ENCODE data around the gene SCYGR5.
"Not testable (repeated sequence)": the region's sequence is repeated elsewhere in the genome, so short reads cannot be mapped to it uniquely, and the experiment has no call there.

Gene SCYGR5, protein sequence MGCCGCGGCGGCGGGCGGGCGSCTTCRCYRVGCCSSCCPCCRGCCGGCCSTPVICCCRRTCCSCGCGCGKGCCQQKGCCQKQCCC

DNA sequence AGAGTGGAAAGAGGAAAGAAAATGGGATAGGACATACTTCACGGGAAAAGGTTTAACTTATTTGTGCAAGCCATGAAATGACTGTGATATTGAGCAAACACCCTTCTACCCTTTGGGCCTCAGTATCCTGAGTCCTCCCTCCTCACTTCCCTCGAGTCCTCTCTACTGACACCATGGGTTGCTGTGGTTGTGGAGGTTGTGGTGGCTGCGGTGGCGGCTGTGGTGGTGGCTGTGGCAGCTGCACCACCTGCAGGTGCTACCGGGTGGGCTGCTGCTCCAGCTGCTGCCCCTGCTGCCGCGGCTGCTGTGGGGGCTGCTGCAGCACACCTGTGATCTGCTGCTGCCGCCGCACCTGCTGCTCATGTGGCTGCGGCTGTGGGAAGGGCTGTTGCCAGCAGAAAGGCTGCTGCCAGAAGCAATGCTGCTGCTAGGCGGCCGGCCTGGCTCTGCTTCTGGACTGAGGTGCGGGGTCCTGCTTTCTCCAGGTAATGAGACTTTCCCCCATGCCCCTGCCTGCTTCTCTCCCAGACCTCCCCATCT is at the start of gene SCYGR5:
Gene SCYGR5, plus strand, starts transcription at position 174 of the 540 bp plus-strand sequence. Its CDS starts 0 bp downstream, at position 174.
- DNase-seq, result not testable (repeated sequence)

DNA sequence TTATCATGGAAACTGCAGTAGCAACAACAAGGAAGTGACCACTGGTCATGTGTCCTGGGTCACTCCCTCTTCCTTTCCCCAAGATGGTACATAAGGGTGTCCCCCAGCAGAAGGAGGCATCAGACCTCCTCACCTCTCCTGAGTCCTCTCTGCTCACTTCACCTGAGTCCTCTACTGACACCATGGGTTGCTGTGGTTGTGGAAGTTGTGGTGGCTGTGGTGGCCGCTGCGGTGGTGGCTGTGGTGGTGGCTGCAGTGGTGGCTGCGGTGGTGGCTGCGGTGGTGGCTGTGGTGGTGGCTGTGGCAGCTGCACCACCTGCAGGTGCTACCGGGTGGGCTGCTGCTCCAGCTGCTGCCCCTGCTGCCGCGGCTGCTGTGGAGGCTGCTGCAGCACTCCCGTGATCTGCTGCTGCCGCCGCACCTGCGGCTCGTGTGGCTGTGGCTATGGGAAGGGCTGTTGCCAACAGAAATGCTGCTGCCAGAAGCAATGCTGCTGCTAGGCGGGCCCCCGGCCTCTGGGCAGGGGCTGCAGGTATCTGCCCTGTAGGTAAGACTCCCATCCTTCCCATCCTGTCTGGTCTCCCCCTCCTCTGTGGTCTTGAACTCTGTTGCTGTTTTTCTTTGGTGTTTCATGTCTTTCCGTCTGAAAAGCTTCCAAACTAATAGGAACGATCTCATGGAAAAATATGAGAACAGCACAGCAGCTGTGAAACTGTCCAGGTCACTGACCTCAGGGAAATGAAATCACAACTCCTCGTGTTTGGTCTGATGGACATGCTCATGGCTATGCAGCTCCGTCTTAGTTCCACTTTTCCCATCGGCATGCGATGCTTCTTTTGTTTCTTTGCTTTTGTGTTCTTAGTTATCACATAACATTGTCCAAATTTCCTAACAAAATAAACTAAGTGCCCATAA is 49.0 kb upstream of the SCYGR5 start, which contains the start of gene SCYGR4:
Gene SCYGR4, plus strand, starts transcription at position 183 of the 915 bp plus-strand sequence. Its CDS starts 0 bp downstream, at position 183.
- no peak for DNase-seq

DNA sequence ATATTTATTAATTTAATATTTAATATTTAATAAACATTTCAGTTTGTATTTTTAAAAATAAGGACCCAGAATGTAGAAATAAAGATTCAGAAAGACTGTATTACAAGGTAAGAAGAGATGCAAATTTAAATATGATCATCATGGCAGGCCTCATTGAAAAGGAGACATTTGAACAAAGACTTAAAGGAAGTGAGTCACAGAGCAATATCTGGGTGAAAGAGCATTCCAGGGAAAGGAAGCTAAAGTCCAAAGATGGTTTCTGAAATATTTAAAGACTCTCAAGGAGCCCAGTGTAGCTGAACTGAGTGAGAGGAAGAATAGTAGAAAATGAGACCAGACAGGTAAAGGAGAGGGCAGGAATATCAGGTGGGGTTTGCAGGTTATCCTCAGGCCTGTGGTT is 43.4 kb upstream of the SCYGR5 start:
- DNase-seq, result peak; percentile 66

DNA sequence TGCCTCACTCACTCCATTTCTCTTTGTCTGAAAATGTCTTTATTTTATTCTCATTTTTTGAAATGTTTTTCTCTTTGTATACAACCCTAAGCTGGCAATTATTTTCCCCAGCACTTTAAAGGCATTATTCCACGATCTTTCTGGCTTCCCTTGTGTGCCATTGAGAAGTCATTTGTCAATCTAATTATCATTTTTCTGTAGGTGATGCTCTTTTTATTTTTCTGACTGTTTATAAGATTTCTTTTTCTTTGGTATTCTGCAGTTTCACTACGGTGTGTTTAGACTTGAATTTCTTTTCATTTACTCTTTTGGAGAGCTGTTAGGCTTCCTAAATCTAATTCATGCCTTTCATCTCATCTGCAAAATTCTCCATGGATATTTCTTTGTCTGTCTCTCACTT is 41.2 kb upstream of the SCYGR5 start:
- no peak for DNase-seq

DNA sequence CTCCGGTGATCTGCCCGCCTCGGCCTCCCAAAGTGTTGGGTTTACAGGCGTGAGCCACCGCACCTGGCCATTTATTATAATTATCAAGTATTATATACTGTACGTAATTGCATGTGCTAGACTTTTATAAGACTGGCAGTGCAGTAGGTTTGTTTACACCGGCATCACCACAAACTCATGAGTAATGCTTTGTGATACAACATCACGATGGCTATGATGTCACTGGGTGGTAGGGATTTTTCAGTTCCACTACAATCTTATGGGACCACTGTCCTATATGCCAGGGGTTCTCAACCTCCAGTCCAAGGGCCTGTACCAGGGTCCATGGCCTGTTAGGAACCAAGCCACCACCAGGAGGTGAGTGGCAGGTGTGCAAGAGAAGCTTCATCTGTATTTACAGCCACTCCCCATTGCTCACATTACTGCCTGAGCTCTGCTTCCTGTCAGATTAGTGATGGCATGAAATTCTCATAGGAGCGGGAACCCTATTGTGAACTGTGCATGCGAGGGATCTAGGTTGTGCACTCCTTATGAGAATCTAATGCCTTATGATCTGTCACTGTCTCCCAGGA is 39.9 kb upstream of the SCYGR5 start:
- DNase-seq, result peak; percentile 15

DNA sequence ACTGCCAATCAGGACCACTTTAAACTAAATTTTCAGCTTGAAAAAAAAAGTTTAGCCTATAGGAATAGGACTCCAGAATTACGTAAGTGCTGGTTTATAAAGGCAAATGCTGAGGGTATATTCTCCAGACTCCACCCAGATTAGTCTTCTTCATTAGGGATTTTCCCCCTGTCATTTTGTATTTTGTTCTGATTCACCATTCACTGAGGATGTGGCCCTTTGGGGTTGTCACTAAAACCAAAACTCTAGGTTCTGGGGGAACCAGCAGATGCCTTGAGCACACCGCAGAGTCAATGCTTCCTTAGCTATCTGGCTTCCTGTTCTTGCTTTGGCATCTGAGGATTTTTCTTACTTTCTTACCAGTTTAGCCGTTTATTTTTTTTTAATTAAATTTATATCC is 38.8 kb upstream of the SCYGR5 start:
- no peak for DNase-seq

DNA sequence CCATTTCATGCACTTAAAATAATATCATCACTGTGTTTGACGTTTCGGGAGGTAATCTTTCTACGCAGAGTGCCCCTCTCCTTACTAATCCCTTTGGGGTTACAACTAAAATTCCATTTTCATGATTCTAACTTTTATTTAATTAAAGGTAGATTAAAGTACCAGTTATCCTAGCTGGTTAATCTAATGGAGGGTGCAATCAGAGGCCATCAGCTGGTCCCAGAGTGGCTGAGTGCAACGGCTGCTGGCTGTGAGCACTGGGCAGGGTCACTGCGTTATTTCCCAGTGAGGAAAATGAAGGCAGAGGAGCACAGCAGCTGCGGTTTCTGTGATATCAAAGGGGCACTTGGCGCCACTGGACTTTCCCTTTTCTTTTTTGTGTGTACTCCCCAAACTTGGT is 37.2 kb upstream of the SCYGR5 start:
- no peak for DNase-seq

DNA sequence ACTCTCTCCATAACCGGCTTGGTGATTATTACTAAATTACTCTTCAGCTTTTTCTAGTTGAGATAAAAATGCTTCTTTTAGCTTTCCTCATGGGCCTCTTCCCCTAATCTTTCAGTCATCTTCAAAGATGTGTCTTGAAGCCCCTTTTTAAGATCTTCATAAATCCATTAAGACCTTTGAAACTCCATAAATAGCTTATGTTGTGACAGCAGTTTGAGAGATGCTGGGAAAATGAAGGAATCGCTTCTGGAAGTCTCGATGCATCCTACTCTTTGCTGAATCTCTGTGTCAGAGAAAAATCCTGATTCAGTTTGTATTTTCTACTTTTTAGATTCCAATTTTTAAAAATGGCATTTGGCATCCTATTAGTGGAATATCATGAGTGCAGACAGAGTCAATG is 36.3 kb upstream of the SCYGR5 start:
- DNase-seq, result no peak

DNA sequence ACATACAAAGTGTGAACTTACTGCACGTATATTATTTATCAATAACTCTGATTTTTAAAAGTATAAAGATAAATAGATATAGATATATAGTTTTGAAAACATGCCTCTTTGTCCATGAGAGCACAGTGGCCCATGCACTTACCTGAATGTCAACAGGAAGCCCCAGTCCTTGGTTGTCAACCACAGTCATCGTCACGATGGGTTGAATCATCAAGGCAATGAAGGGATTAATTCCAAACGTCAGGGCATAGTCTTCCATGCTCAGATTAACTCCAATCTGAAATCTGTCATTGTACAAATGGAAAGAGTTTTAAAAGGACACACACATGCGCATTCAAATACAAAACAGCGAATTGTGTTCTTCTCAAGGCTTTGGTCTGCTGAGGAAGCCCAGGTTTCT is 33.8 kb upstream of the SCYGR5 start:
- no peak for DNase-seq

DNA sequence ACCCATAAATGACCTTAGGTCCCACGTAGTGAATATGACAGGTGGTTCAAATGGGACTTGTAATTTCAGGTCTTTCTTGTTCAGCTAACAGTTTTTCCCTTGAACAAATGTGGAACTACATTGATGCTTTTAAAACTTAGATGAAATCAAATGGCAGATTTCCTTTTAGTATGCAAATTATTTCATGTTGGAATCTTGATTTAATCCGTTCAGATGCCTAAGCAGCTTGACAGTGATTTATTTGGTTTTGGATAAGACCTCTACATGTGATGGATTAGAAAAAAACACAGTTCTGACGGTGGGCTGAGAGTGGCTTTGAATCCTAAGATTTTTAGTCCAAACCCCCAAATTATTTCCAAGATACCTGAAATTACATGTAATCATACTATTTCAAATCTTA is 32.4 kb upstream of the SCYGR5 start:
- no peak for DNase-seq

DNA sequence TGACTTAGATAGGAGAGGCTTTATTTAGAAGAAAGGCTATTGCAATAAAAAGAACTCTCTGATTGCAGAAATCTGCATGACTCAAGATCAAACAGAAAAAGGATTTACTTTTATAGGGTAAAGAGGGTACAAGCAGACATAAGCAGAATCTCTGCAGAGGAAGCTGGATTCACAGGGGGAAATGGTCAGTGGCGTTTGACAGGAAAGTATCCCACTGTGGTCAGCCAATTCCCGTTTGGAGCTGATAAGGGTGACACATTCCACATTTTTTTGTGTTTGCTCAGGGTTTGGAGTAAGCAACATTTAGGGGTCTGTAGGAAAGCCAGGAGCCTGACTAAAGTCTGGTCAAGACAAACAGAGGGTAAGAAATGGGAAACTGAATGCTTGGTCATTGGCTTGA is 23.9 kb upstream of the SCYGR5 start:
- no peak for DNase-seq

DNA sequence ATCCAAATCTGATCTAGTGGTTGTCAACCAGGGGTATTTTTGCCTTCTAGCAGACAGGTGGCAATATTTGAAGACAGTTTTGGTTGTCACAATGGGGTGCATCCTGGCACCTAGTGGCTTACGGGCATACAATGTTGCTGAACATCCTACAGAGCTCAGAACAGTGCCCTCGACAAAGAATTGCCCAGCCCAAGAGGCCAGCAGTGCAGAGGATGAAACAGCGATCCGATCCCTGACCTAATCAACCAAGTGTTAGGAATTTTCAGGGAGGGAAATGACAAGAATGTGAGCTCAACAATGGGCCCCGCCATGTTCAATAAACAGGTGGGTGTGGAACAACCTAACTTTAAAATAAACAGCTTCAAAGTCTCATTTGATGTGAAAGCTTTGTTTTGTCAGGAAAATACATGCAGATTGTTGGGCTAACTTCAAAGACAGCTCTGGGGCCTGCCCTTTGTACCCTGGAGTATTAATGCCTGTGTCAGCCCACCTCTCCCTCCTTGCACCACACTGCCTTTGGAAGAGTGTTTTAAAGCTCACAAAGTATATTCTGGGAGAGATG is 22.5 kb upstream of the SCYGR5 start:
- DNase-seq, result no peak

DNA sequence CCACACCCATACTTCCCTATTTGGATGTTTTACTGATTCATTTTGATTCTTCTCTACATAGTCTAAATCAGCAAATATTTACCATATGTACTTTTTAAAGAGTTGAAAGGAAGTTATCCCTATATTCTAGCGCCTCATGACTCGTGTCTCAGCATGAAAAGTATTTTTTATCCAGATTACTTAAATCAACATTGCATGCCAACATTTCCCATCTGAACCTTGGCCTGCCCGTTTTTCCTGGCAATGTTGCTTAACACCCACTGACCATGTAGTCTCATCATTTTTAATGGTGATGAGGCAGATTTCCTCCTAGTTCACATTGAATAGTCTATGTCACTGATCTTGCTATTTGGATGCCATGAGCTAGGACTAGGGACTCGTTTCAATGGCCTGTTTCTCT is 13.2 kb upstream of the SCYGR5 start:
- DNase-seq, result peak; percentile 17

DNA sequence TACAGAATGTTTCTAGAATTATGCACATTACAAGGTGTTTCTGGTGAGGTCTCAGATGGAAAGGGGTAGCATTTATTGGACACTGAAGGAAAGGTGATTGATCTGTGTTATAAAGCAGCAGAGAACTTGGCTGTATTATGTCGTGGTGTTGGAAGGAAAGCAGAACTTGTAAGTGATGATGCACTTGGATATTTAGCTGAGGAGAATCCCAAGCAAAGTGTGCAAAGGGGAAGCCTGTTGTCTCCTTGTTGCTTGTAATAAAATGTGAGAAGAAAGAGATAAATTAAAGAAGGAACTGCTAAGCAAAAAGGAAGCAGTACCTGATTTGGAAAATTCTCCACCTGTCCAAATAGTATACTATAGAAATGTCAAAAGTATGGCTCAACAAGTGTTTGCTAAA is 12.2 kb upstream of the SCYGR5 start:
- DNase-seq, result no peak

DNA sequence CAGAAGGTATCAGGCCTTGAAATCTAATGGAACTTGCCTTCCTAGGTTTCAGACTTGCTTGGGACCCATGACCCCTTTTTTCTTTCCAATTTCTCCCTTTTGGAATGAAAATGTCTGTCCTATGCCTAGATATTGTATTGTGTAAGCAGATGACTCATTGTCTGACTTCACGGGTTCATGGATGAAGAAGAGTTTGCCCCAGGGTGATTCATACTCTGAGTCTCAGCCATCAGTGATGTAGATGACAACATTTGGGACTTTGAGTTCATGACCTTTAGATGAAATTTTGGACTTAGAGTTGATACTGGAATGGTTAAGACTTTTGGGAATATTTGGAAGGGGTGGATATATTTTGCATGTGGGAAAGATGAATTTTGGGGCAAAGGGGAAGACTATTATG is 11.2 kb upstream of the SCYGR5 start:
- peak; percentile 91 for DNase-seq

DNA sequence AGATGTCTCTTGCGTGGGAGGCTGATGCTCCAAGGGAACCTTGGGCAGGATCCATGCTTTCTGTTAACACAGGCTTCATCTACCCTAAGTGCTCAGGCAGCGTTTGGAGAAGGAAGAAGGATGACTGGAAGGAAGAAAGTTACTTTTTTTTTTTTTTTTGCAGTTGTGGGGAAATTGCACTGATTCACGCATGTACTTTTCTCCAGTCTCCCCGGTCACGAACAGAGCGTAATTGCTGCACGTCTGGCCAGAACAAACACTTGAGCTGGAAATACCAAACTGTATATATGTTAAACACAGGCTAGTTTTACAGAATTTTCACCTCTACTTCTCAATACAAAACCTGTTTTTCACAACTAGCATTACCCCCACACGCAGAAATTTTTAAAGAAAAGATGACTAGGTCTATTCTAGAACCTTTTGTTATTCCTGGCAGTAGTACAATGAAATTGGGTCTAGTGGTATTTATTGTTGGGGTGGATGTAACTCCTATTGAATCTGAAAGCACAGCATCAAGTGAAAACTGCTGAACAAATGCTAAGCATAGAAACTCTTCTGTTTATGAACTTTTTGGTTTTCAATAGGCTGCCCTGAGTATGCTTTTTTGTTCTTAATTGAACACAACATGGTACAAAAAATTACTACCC is 9.3 kb upstream of the SCYGR5 start:
- no peak for DNase-seq

DNA sequence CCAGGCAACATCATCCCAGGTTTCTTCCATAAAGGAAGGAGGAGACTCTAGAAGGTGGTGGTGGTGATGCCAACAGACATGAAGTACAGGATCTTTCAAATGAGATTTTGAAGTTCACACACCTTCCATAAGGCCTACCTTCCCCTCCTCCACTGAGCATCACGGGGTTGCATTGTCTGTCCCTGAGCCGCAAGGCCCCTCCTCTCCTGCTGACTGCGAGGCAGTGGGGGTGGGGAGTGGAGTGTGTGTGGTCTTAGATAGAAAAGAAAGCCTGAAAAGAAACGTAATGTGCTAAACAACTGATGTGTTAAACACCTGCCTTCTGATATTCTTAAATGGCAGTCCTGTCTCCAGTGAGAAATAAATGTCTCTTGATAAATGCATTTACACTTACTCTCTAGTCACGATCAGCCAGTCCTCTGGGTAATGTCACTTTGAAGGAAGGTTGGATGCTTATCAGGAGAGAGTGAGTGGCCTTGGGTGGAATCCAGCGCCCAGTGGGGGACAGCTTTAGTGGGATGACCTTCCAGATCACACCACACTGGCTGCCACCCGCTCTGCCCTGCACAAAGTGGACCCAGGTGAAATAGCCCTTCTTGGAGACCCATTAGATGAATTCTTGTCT is 5.5 kb upstream of the SCYGR5 start:
- no peak for DNase-seq

DNA sequence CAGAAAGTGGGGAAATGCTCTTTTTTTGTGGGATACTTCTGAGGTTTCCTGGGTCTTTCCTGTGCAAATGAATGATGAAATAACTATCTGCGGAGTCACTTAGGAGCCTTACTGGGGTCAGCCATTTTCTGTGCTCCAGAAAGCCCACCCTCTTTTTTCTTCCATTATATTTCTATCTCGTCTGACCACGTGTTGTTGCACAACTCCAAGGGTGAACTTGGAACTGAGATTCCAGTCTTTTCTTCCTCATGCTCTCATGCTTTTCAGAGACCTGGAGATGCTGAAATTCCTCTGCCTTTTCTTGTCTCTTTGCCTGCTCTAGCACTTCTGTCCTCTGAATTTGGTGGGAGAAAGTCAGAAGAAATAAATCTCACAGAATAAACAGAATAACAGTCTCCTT is 4.8 kb upstream of the SCYGR5 start:
- no peak for DNase-seq

DNA sequence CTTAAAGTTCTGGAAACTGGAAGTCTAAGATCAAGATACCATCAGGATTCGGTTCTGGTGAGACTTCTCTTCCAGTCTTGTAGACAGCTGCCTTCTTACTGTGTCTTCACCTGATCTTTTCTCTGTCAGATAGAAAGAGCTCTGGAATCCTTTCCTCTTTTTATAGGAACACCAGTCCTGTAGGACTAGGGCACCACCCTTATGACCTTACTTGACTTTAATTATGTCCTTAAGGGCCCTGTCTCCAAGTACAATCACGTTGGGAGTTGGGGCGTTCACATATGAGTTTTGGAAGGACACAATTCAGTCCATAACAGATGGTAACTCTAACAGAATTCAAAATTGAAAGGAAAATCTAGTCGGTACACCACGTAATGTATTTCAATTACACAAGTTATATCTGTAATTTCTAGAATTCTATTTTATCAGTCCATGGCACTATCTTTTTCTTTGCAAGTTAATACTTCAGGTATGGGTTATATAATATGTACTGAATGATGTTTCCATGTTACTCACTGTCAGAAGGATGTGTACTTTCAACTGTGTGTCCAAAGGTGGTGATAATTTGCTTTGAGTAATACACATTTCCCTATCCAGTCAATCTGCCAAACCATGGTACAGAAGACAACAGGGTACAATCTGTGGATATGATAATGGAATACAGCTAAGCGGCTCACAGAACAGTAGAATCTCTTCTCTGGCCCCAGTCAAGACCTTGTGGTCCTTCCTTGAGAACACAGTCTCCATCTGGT is 1.2 kb upstream of the SCYGR5 start:
- no peak for DNase-seq

DNA sequence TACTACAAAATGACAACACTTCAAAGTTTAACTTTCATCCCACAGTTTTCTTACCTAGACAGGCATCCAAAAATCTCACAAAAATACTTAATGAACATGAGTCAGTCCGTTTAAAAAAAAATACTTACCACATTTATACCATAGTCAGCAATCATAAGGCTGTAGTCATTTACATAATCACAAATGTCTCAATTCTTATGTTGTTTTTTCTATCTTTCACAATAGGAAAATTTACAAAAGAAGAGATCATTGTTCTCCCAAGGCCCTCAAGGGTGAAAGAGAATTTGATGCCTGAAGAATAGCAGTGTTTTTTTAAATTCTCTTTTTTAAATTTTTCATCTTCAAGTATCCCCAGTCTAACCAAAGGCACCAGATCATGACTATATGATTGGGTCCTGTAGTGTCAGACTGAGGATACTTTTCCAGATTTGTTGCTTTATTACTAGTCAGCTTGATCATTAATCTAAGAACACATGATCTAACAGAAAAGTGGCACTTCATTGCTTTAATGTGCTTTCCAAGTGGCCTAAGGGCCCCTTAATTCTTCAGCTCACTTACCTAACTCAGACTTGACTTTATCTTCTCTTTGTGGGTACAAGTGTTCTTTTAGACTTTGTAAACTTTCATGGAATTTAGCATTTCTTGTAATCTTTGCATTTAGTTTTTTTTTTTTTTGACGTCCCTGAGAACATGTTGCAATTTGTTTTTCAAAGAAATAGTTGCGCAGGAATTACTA is 4.7 kb downstream of the SCYGR5 start:
- DNase-seq, result no peak

DNA sequence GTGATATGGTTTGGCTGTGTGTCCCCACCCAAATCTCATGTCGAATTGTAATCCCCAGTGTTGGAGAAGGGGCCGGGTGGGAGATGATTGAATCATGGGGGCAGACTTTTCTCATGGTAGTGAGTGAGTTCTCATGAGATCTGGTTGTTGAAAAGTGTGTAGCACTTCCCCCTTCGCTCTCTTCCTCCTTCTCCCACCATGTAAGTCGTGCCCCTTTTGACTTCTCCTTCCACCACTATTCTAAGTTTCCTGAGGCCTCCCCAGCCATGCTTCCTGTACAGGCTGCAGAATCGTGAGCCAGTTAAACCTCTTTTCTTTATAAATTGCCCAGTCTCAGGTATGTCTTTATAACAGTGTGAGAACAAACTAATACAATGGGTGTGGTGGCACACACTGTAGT is 7.0 kb downstream of the SCYGR5 start:
- DNase-seq, result not testable (repeated sequence)
